ENCODE data around the gene NIM1K.
A peak's percentile ranks its signal among the peaks of the same experiment; 100 is the strongest.

NIM1K gene
- total RNA-seq = 0.26 to 0.77 (median 0.35) reads per million in 3 donors

- H3K4me3 ChIP-seq (ENCODE audit: insufficient read depth, low read depth, low read length, poor library complexity, severe bottlenecking) = peak within 1 kb of the TSS; percentile 61
- H3K9me3 ChIP-seq (ENCODE audit: control insufficient read depth, low read length) = no peaks in the 10 kb centered on the region
- H3K4me1 ChIP-seq (ENCODE audit: control insufficient read depth, insufficient read depth, low read length, poor library complexity, severe bottlenecking) = peaks cover 19% of the 10 kb centered on the region
- no peaks in the 10 kb centered on the region for H3K36me3 ChIP-seq (ENCODE audit: control insufficient read depth, insufficient read depth, low read length)
- peak within 1 kb of the TSS; percentile 18 for H3K27ac ChIP-seq (ENCODE audit: insufficient read depth, low read length, poor library complexity, severe bottlenecking)
- peaks cover 3% of the 10 kb centered on the region for H3K27me3 ChIP-seq (replicated peaks; ENCODE audit: control insufficient read depth, insufficient read depth, low read length, poor library complexity, severe bottlenecking)
- DNase-seq = peak in 2 of 3 donors; percentile 3 to 12
These were observed at the start of gene NIM1K for GRCh38 chr5:43191740-43192557. Gene NIM1K, plus strand, starts transcription at chr5:43192225. Its CDS starts 53,551 bp downstream, at chr5:43245776.

GRCh38 chr5:43145071-43145470 lies 47.0 kb upstream of the NIM1K start:
- Histone ChIP-seq H3K4me3 (ENCODE audit: insufficient read depth, low read depth, low read length, poor library complexity, severe bottlenecking) (no peak overlapping the region), H3K9me3 (ENCODE audit: control insufficient read depth, low read length) (no peaks in the 10 kb centered on the region), H3K27ac (ENCODE audit: insufficient read depth, low read length, poor library complexity, severe bottlenecking) (no peak overlapping the region), H3K4me1 (ENCODE audit: control insufficient read depth, insufficient read depth, low read length, poor library complexity, severe bottlenecking) (peaks cover 3% of the 10 kb centered on the region), H3K27me3 (replicated peaks; ENCODE audit: control insufficient read depth, insufficient read depth, low read length, poor library complexity, severe bottlenecking) (no peaks in the 10 kb centered on the region), H3K36me3 (ENCODE audit: control insufficient read depth, insufficient read depth, low read length) (peaks cover 7% of the 10 kb centered on the region)
- DNase-seq = no peak

- Histone ChIP-seq H3K27me3 (replicated peaks; ENCODE audit: control insufficient read depth, insufficient read depth, low read length, poor library complexity, severe bottlenecking) (no peaks in the 10 kb centered on the region), H3K27ac (ENCODE audit: insufficient read depth, low read length, poor library complexity, severe bottlenecking) (no peak overlapping the region), H3K4me3 (ENCODE audit: insufficient read depth, low read depth, low read length, poor library complexity, severe bottlenecking) (no peak overlapping the region), H3K4me1 (ENCODE audit: control insufficient read depth, insufficient read depth, low read length, poor library complexity, severe bottlenecking) (no peaks in the 10 kb centered on the region), H3K36me3 (ENCODE audit: control insufficient read depth, insufficient read depth, low read length) (peaks cover 11% of the 10 kb centered on the region), H3K9me3 (ENCODE audit: control insufficient read depth, low read length) (no peaks in the 10 kb centered on the region)
- no peak for DNase-seq
These were observed 45.1 kb upstream of the NIM1K start for GRCh38 chr5:43146958-43147357.

- no peak for DNase-seq
- H3K27me3 ChIP-seq (replicated peaks; ENCODE audit: control insufficient read depth, insufficient read depth, low read length, poor library complexity, severe bottlenecking) = no peaks in the 10 kb centered on the region
- peaks cover 18% of the 10 kb centered on the region for H3K36me3 ChIP-seq (ENCODE audit: control insufficient read depth, insufficient read depth, low read length)
- H3K9me3 ChIP-seq (ENCODE audit: control insufficient read depth, low read length) = no peaks in the 10 kb centered on the region
- H3K27ac ChIP-seq (ENCODE audit: insufficient read depth, low read length, poor library complexity, severe bottlenecking) = no peak overlapping the region
- no peaks in the 10 kb centered on the region for H3K4me1 ChIP-seq (ENCODE audit: control insufficient read depth, insufficient read depth, low read length, poor library complexity, severe bottlenecking)
- H3K4me3 ChIP-seq (ENCODE audit: insufficient read depth, low read depth, low read length, poor library complexity, severe bottlenecking) = no peak overlapping the region
These were observed 43.6 kb upstream of the NIM1K start for GRCh38 chr5:43148417-43148816.

- Histone ChIP-seq H3K9me3 (ENCODE audit: control insufficient read depth, low read length) (no peaks in the 10 kb centered on the region), H3K36me3 (ENCODE audit: control insufficient read depth, insufficient read depth, low read length) (peaks cover 18% of the 10 kb centered on the region)
These were observed 42.8 kb upstream of the NIM1K start for GRCh38 chr5:43149231-43149630.

GRCh38 chr5:43150075-43150474 lies 42.0 kb upstream of the NIM1K start:
- DNase-seq = no peak
- Histone ChIP-seq H3K4me3 (ENCODE audit: insufficient read depth, low read depth, low read length, poor library complexity, severe bottlenecking) (no peak overlapping the region), H3K27me3 (replicated peaks; ENCODE audit: control insufficient read depth, insufficient read depth, low read length, poor library complexity, severe bottlenecking) (no peaks in the 10 kb centered on the region), H3K4me1 (ENCODE audit: control insufficient read depth, insufficient read depth, low read length, poor library complexity, severe bottlenecking) (no peaks in the 10 kb centered on the region), H3K9me3 (ENCODE audit: control insufficient read depth, low read length) (no peaks in the 10 kb centered on the region), H3K36me3 (ENCODE audit: control insufficient read depth, insufficient read depth, low read length) (peaks cover 18% of the 10 kb centered on the region), H3K27ac (ENCODE audit: insufficient read depth, low read length, poor library complexity, severe bottlenecking) (no peak overlapping the region)

More at GRCh38 chr5:43149231-43149630, 42.8 kb upstream of the NIM1K start:
- Histone ChIP-seq H3K4me3 (ENCODE audit: insufficient read depth, low read depth, low read length, poor library complexity, severe bottlenecking) (no peak overlapping the region), H3K27me3 (replicated peaks; ENCODE audit: control insufficient read depth, insufficient read depth, low read length, poor library complexity, severe bottlenecking) (no peaks in the 10 kb centered on the region), H3K4me1 (ENCODE audit: control insufficient read depth, insufficient read depth, low read length, poor library complexity, severe bottlenecking) (no peaks in the 10 kb centered on the region), H3K27ac (ENCODE audit: insufficient read depth, low read length, poor library complexity, severe bottlenecking) (no peak overlapping the region)
- DNase-seq = no peak

- no peaks in the 10 kb centered on the region for H3K27me3 ChIP-seq (replicated peaks; ENCODE audit: control insufficient read depth, insufficient read depth, low read length, poor library complexity, severe bottlenecking)
- H3K27ac ChIP-seq (ENCODE audit: insufficient read depth, low read length, poor library complexity, severe bottlenecking) = no peak overlapping the region
- no peaks in the 10 kb centered on the region for H3K4me1 ChIP-seq (ENCODE audit: control insufficient read depth, insufficient read depth, low read length, poor library complexity, severe bottlenecking)
- no peaks in the 10 kb centered on the region for H3K9me3 ChIP-seq (ENCODE audit: control insufficient read depth, low read length)
- no peak for DNase-seq
- H3K4me3 ChIP-seq (ENCODE audit: insufficient read depth, low read depth, low read length, poor library complexity, severe bottlenecking) = no peak overlapping the region
- H3K36me3 ChIP-seq (ENCODE audit: control insufficient read depth, insufficient read depth, low read length) = peaks cover 18% of the 10 kb centered on the region
These were observed 41.3 kb upstream of the NIM1K start for GRCh38 chr5:43150748-43151147.

- Histone ChIP-seq H3K36me3 (ENCODE audit: control insufficient read depth, insufficient read depth, low read length) (peaks cover 15% of the 10 kb centered on the region), H3K27me3 (replicated peaks; ENCODE audit: control insufficient read depth, insufficient read depth, low read length, poor library complexity, severe bottlenecking) (no peaks in the 10 kb centered on the region), H3K4me3 (ENCODE audit: insufficient read depth, low read depth, low read length, poor library complexity, severe bottlenecking) (no peak overlapping the region), H3K9me3 (ENCODE audit: control insufficient read depth, low read length) (no peaks in the 10 kb centered on the region), H3K4me1 (ENCODE audit: control insufficient read depth, insufficient read depth, low read length, poor library complexity, severe bottlenecking) (no peaks in the 10 kb centered on the region), H3K27ac (ENCODE audit: insufficient read depth, low read length, poor library complexity, severe bottlenecking) (no peak overlapping the region)
- no peak for DNase-seq
These were observed 39.1 kb upstream of the NIM1K start for GRCh38 chr5:43152946-43153345.

- no peaks in the 10 kb centered on the region for H3K27me3 ChIP-seq (replicated peaks; ENCODE audit: control insufficient read depth, insufficient read depth, low read length, poor library complexity, severe bottlenecking)
- H3K36me3 ChIP-seq (ENCODE audit: control insufficient read depth, insufficient read depth, low read length) = peaks cover 11% of the 10 kb centered on the region
- H3K4me1 ChIP-seq (ENCODE audit: control insufficient read depth, insufficient read depth, low read length, poor library complexity, severe bottlenecking) = no peaks in the 10 kb centered on the region
- H3K4me3 ChIP-seq (ENCODE audit: insufficient read depth, low read depth, low read length, poor library complexity, severe bottlenecking) = no peak overlapping the region
- no peak for DNase-seq
- H3K27ac ChIP-seq (ENCODE audit: insufficient read depth, low read length, poor library complexity, severe bottlenecking) = no peak overlapping the region
- no peaks in the 10 kb centered on the region for H3K9me3 ChIP-seq (ENCODE audit: control insufficient read depth, low read length)
These were observed 37.6 kb upstream of the NIM1K start for GRCh38 chr5:43154469-43154868.

- Histone ChIP-seq H3K27ac (ENCODE audit: insufficient read depth, low read length, poor library complexity, severe bottlenecking) (no peak overlapping the region), H3K27me3 (replicated peaks; ENCODE audit: control insufficient read depth, insufficient read depth, low read length, poor library complexity, severe bottlenecking) (no peaks in the 10 kb centered on the region), H3K4me1 (ENCODE audit: control insufficient read depth, insufficient read depth, low read length, poor library complexity, severe bottlenecking) (no peaks in the 10 kb centered on the region), H3K4me3 (ENCODE audit: insufficient read depth, low read depth, low read length, poor library complexity, severe bottlenecking) (no peak overlapping the region), H3K9me3 (ENCODE audit: control insufficient read depth, low read length) (no peaks in the 10 kb centered on the region), H3K36me3 (ENCODE audit: control insufficient read depth, insufficient read depth, low read length) (peaks cover 8% of the 10 kb centered on the region)
- no peak for DNase-seq
These were observed 36.5 kb upstream of the NIM1K start for GRCh38 chr5:43155394-43156096.
